COLO829 (cell line): Measurements from ENCODE around the gene PFN3.
A peak's percentile ranks its signal among the peaks of the same experiment; 100 is the strongest.
"Not testable (repeated sequence)": the region's sequence is repeated elsewhere in the genome, so short reads cannot be mapped to it uniquely, and the experiment has no call there.

Experiments
- DNase-seq: peaks from one replicate; pipeline ENCODE4 v3.0.0; 2012; ENCODE audit warnings: low spot score

PFN3 gene

DNA sequence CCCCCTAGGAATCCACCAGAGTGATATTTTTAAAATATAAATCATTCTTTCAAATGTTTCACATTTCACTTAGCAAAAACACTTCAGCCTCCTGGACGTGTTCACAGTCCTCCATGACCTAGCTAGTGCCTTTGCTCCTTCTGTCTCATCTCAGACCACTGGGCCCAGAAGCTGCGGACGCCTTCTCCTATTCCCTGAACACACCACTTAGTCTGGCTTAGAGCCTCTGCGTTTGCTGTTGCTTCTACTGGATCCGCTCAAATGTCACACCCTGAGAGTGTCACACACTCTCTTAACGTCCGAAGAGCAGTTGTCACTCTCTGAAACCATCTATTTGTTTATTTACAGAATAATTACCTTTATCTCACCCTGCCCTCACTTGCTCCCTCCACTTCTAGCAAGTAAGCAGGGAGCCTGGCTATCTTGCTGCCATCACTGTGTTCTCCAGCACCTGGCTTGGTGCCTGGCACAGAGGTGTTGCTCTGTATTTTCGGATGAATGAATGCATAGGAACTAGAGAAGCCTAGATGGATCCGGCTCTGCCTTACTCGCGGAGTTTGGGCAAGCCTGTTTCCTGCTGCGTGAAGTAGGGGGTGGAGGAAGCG, 24.8 kb upstream of the PFN3 start:
- no peak for DNase-seq

- no peak for DNase-seq
These were observed 23.2 kb upstream of the PFN3 start for GRCh38 chr5:177423671-177424070.

- no peak for DNase-seq
These were observed 20.8 kb upstream of the PFN3 start for GRCh38 chr5:177421062-177421798.

DNA sequence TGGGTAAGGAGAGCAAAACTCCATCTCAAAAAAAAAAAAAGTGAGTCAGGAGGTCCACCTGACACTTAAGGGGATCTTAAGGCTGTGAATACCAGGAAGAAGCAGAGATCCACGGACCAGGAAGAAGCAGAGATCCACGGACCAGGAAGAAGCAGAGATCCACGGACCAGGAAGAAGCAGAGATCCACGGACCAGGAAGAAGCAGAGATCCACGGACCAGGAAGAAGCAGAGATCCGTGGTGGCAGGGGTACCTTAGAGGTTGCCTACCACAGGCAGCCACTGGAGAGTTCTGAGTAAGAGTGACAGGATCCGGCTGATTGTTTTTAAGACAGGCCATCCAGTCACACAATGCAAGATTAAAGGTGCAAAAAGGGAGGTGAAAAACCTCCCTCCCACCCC, 20.0 kb upstream of the PFN3 start:
- not testable (repeated sequence) for DNase-seq

DNA sequence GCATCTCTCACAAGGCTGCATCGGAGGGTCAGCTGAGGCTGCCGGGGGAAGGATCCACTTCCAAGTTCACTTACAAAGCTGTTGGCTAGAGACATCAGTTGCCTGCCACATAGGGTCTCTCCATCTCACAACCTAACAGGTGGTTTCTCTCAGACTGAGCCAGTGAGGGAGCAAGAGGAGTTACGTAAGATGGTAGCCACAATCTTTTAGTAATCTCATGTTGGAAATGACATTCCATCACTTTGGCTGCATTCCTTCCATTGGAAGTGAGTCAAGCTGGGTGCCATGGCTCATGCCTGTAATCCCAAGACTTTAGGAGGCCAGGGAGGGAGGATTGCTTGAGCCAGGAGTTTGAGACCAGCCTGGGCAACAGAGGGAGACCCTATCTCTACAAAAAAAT, 18.6 kb upstream of the PFN3 start:
- DNase-seq, result no peak

- DNase-seq, result not testable (repeated sequence)
These were observed 16.6 kb upstream of the PFN3 start for GRCh38 chr5:177417081-177417480.

- no peak for DNase-seq
These were observed 14.0 kb upstream of the PFN3 start for GRCh38 chr5:177414481-177414880.

DNA sequence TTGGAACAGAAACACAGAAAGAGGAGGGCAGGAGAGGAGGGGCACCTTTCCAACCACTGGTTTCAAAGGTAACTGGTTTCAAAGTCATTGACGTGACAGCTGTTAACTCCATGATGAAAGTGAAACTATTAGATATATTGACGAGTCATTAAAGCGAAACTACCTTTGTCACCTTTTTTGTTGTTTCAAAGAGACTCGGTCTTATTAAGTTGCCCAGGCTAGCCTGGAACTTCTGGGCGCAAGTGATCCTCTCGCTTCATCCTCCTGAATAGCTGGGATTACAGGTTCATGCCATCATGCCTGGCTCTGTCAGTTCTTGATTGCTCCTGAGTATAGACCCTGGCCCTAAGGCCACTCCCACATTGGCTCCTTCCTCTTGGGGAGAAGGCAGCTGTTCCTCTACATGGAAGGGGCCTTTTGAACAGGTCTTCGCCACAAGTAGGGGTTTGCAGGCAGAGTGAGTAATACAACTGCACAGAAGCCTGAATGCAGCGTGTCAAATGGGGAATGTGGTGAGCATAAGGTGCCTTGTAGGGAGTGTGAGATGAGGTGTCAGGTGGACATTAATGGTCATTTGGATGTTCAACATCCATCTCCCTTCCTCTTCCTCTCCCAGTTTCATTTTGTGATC, 12.3 kb upstream of the PFN3 start:
- DNase-seq, result no peak

DNA sequence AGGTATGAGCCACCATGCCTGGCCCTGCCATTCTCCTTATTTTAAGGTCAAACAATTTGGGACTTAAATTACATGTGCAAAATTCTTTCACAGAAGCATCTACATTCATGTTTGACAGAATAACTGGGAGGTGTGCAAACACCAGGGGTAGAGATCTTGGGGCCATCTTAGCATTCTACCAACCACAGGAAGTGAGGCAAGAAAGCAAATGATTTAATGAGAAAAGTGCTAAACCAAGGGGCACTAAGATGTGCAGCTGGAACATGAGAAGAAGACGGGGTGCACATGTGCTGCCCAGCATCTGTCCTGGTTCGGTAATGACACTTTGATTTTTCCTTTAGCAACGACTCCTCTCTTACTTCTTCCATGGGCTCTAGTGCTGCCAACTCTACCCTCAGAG, 10.1 kb upstream of the PFN3 start:
- no peak for DNase-seq

- DNase-seq, result no peak
These were observed 8.8 kb upstream of the PFN3 start, which contains the start of gene F12 for GRCh38 chr5:177409043-177409801. Gene F12 (minus strand): TSS chr5:177409564. CDS start chr5:177409527, 37 bp downstream.

DNA sequence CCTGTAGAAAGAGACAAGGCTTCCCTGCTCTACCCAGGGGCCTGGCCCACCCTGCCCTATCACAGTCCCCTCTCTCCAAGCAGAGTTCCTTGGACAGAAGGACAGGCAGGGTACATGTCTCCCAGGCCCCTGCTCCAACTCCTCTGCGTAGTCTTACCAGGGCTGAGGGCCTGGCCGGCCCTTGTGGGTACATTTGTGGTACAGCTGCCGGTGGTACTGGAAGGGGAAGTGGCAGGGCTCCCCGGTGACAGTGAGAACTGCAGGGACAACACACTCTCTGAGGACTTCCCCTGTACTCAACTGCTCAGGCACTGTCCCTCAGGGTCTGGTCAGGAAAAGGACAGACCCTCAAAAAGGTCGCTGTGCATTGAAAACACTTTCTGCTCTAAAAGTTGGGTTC, 5.3 kb upstream of the PFN3 start:
- no peak for DNase-seq

GRCh38 chr5:177405312-177405711, 4.9 kb upstream of the PFN3 start:
- DNase-seq, result no peak

DNA sequence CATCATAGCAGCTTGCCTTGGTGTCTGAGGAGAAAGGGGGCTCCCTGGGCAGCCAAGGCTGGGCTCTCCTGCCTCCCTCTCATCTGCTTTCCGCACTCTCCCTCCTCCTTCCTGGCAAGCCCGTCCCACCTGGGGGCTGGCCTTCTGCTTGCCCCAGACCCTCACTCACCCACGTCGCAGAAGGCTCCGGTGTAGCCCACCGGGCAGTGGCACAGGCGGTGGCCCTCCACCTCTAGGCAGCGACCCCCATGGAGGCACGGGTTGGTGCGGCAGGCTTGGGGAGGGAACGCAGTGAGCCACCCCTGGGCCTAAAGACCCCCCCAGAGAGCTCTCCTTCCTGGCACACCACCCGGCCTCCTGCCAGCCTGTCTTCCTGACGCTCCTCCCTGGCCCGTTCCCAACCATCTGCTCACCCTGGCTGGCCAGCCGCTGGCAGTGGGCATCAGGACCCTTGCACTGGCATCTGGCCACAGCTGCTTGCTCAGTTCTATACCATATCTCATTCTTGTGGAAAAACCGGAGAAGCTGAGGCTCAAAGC, 4.2 kb upstream of the PFN3 start:
- DNase-seq, result no peak

GRCh38 chr5:177403792-177404640, 3.6 kb upstream of the PFN3 start:
- peak; percentile 56 for DNase-seq

DNA sequence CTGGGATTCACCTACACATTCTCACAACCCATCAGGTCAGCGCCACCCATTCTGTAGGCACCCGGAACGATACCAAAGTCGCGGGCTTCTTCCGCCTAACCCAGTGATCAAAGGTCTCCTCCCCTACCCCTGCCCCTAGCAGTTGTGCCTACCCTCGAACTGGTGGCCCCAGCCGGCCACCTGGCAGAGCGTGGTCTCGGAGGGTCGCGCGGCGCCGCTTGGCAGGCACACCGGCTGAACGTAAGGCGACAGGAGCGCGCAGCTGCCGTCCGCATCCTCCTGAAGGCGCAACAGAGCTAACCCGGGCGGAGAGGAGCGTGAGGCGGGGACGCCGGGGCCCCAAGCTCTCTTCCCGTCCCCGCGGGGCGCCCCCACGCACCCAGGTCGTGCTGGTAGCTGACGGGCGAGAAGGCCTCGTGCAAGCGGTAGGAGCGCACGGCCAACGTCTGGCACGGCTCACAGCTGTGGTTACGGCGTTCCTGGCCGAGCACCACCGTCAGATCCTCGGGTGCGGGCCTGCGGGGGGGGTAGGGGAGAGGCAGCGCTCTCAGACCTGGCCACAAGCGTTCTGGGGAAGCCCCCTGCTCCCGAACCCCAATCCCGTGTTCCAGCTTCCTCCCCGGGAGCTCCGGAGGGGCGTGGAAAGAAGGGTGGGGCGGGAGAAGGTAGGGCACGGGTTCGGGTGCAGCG, 2.8 kb upstream of the PFN3 start:
- no peak for DNase-seq

- DNase-seq, result peak; percentile 43
These were observed 2.0 kb upstream of the PFN3 start for GRCh38 chr5:177402271-177403043.

DNA sequence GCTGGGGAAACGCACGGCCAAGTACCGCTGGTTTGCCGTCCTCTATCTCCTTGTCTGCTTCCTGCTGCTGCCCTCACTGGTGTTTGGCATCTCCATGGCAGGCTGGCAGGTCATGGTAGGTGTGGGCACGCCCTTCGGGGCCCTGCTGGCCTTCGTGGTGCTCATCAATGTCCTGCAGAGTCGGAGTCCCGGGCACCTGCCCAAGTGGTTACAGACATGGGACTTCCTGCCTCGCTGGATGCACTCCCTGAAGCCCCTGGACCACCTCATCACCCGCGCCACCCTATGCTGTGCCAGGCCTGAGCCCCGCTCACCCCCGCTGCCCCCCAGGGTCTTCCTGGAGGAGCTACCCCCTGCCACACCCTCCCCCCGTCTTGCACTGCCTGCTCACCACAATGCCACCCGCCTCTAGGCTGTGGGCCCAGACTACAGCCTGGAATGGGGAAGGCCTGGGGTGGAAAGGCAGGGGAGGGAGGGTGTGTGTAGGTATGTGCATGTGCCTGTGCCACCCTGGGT, 2.5 kb downstream of the PFN3 start:
- DNase-seq, result no peak

- no peak for DNase-seq
These were observed 3.7 kb downstream of the PFN3 start for GRCh38 chr5:177396807-177397206.

DNA sequence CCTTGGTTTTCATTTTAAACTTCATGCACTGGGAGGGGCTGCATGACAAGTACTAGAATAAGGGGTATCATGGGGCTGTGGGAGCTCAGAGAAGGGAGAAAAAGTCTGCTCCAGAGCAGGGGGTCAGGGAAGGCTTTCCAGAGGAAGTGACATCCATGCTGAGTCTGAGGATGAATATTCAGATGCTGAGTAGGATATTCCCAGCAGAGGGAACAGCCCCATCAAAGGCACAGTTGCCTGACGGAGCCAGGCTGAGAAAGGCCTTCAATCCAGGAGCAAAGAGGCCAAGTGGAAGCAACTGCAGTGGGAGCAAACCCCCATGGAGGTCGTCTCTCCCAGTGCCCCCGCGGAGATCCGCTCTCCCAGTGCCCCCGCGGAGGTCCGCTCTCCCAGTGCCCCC, 4.4 kb downstream of the PFN3 start:
- no peak for DNase-seq

GRCh38 chr5:177393990-177394389, 6.5 kb downstream of the PFN3 start:
- no peak for DNase-seq
